NCI-H2029 (cell line): Measurements from ENCODE around the gene RERE.
"Not testable (repeated sequence)": the region's sequence is repeated elsewhere in the genome, so short reads cannot be mapped to it uniquely, and the experiment has no call there.

Experiments used
- DNase-seq: peaks from one replicate; lab custom pipeline; 2025; lab: John Stamatoyannopoulos, UW

RERE gene

DNA sequence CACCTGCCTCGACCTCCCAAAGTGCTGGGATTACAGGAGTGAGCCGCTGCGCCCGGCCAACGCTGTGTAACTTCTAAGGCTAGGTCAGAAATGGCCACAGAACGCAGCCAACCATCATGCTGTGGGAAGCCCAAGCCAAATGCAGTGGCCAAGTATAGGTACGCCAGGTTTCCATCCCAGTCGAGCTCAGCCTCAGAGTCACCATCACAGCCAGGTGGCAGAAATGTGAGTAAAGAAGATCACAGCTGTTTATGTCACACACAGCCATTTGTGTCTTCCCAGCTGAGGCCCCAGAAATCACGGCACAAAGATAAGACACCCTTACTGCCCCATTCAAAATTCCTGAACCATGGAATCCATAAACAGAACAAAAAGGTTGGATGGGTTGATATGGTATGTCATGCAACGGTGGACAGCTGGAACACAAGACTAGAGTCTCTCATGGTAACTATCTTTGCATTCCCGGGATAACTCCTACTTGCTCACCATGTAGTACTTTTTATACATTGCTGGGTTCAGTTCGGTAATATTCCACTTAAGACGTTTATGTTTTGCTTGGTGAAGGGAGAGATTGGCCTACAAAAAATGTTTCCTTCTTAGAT, 415.2 kb downstream of the RERE start:
- DNase-seq: no peak

DNA sequence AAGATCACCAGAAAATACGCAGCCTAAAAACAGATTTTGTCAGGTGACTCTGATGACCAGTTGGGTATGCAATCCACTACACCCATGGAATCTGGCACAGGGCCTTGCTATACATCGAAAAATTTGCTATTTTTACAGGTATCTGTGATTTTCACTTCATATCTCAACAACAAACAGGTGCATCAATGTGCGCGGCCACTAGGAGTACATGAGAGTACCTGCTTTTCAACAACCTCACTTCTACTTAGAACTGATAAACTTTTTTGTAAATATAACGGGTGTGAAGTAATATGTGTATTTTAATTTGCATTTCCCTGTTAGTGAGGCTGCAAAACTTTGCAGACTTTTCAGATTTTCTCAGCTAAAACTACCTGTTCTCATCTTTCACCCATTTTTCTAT, 418.8 kb downstream of the RERE start:
- no peak for DNase-seq

- no peak for DNase-seq
Observed at GRCh38 chr1:8398086-8398485, 419.4 kb downstream of the RERE start.

- DNase-seq: no peak
Observed at GRCh38 chr1:8397511-8397910, 419.9 kb downstream of the RERE start.

DNA sequence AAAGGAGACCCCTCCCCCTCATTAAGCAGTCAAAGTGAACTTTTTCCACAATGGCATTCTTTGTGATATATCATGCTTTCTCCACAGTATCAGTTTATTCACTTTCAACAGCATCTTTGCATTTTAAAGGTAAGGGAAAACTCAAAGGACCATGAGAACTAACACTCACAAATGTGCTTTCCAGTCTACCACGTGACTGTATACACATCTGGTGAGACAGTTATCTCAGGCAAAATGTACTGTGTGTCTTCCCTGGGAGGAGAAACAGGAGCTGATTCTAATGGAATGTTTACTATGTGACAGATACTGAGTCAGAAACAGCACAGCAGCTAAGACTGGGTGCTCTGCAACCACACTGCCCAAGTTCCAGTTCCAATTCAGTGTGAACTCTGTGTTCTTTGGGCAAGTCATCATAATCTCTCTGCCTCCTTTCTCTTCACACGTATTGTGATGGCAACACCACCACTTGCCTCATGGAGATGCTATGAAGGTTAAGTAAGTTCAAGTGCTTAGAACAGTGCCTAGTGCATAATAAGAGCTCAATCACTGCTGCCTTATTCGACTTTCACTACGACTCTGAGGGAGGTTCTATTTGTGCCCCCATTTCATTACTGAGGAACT, 420.5 kb downstream of the RERE start:
- DNase-seq: no peak

DNA sequence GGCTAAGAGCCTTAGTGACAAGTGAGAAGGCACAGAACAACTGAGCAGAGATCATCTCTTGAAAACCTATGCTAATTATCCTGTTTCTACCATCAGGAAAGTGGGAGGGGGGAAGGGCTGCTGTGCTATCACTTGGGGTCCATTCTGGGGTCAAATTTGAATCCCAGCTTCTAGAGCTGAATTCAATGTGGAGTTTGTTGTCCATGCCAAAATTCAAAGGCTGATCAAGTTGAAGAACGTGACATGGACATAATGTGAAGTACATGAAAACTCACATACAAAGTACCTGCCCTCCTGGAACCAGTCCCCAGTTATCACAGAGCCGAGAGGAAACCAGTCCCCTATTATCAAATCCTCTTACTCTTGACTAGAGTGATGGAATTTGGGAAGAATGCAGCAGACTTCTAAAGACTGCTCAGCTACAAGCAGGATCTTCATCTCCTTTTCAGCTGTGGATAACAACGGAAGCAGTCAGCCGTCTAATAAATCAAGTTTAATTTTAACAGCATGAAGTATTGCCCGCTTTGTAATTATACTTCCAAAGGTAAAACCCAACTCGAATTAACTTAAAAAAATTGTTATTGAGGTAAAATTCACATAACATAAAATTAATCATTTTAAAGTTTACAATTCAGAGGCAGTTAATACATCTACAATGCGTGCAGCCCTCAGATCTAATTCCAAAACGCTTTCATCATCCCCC, 421.2 kb downstream of the RERE start:
- DNase-seq: no peak

DNA sequence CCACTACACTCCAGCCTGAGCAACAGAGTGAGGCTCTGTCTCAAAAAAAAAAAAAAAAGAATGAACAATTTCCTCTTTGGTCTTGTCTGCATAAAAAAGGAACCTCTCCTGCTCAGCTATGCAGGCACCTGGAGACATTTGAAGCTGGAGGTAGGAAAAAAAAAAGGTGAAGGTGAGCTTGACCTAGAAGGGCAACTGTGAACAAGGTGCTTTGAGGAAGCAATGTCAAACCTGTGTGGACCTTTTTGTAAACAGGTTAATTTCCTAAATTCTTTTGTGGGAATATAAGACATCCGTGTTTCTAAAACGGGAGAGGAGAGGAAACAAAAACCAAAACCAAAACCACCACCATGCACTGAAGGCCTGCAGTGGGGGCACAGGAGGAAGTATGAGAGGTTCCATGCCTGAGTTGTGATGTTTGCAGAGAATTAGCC, 422.0 kb downstream of the RERE start:
- DNase-seq: no peak

GRCh38 chr1:8394456-8395321, 422.8 kb downstream of the RERE start:
- DNase-seq: no peak

DNA sequence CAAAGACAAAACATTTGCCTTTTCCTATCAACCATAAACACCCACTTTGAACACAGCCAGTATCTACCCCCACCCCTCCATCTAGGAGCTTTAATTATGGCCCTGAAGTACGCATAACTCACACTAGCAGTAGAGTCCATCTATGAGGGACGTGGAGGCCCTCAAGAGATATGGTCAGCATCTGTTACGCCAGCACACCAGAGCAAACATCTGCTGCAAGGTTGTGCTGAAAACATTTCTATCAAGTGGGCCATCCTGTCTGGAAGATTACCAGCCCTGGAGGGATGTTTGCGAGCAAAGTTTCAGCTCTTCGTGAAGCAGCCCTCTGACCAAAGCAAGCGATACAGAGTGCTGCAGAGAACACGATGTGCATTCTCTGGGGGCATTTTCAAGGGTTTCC, 424.9 kb downstream of the RERE start:
- no peak for DNase-seq

DNA sequence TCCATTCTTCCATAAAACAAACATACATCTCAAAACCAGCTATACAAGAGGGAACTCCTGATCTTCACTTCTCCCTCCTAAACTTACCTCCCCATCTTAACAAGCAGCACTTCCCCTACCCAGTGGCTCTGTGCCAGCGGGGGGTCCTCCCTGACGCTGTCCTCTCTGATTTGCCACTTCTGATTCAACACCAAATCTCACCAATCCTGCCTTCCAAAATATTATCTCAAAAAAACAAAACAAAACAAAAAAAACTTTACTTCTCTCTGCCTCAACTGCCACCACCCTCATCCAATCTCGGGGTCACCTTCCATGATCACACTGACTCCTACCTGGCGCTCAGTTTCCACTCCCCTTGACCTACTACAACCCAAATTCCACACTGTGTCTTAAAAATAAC, 426.7 kb downstream of the RERE start:
- DNase-seq: no peak

- DNase-seq: no peak
Observed at GRCh38 chr1:8389958-8390535, 427.4 kb downstream of the RERE start.

DNA sequence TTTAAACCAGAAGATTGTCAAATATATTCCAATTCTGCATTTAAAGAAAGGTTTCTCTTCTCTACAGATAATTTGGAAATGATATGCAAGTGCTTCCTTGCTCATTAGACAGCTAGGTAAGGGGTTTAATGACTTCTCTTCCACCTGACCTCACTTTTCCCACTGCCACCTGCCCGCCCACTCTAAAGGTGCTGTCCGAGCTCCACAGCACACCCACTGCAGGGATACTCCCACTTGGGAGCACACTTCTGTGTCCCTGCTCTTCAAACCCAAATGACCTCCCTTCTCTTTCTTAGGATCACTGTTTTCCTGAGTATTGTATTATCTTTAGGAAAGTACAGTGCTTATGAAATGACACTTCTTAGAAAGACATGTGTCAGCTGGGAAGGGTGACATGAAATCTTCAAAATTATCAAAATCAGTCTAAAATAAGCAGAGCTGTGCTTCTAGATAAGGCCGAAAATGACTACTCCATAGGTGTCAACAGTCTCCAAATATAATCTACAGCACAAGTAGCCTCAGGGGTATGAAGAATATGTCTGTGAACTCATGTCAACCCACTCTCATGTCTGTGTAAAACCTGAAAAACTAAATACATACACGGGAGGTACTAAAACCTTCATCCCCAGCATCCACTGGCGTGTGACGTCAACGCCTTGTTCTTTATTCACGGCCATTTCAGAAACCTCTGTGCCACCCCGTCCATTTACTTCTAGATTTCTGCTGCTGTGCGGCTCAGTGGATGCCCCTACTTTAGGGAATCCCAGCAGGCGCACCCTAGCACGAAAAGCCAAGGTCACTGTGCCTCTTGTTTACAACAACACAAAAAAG, 428.5 kb downstream of the RERE start:
- DNase-seq: no peak

- DNase-seq: no peak
Observed at GRCh38 chr1:8386247-8386646, 431.2 kb downstream of the RERE start.

DNA sequence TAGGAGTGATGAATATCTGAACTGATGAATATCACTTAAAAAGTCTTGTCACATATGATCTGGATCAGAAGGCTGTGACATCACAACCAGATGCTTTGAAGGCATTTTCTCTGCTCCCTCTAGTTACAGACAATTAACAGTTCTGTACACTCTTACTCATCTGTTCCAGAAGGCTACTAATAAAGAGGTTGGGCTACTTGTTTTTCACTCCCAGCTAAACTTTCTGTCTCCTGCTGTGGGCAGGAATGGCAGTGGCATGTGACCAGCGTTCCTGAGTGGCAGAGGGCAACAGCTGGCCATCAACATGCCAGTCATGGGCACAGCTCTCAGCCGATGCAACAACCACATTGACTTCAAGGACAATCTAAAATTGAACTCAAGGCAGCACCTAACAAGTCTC, 432.9 kb downstream of the RERE start:
- DNase-seq: no peak

DNA sequence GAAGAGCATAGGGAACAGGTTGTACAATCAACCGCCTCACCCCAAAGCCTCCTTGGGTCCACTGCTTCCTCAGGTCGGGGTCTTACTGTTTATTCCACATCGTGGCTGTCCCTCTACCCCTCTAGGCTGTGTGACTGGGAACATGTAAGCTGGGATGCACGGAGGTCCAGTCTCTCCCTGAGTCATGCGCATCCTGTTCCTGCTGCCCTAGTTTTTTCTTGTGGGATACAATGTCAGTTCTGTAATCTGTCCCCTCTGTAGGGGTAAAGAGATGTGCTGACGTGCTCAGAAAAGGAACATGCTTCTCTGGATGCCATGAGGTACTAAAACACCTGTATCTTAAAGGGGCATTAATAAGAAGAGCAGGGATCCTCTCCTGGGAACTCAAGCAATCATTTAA, 433.4 kb downstream of the RERE start:
- no peak for DNase-seq

DNA sequence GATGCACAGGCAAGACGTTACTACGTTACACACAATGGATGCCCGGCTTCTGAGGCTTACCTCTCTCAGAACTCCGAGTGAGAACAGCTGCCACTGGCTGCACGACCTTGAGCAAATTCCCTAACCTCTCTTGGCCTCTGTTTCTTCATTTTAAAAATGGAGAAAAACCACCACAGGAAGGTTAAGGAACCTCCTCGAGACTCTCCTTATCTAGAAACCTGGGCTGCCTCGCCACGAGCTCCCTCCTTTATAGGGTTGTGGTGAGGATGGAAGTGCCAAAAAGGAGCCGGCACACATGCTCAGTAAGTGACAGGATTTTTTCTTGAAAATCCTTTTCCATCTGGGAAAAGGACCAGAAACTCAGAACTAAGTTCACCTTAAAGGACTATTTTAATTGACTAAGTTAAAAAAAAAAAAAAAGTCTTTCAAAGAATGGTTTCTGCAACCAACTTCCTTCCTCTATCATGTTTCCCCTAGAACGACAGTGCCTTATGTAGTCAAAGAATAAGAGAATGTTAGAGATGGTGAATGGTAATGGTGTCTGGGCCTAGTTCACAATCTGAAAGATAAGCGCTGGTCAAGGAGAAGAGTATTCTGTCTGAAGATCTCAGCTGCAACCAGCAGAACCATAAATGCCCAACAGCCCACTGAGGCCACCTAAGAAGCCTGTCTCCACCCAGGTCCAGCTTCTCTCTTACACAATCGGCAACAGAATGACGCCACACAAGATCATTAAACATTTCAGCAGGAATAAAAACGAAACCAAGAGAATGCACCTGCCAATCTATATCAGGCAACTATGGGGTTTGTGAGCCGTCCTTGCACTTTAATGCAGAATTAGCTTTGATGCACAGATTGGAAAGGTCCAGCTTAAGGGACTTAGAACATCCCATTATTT, 434.6 kb downstream of the RERE start:
- no peak for DNase-seq

DNA sequence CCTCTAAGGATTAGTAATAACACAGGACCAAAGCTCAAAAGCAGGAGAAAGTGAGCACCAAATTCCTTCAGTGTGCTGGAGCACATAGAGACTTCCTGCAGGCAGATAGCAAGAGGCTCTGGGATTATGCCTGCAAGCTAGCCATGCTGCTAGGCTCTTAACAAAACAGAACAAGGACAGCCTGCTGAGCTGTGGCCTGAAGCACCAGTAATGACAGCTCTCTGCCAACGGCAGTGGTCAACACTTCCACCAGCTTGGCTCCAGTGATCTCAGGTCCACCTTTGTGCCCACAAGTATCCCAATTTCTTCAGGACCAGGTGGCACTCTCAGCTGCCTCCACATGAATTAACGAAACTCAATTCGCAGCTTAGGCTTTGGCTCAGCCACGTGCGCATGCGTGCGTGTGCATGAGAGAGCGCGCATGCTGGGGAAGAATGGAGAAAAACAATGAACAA, 435.4 kb downstream of the RERE start:
- no peak for DNase-seq

DNA sequence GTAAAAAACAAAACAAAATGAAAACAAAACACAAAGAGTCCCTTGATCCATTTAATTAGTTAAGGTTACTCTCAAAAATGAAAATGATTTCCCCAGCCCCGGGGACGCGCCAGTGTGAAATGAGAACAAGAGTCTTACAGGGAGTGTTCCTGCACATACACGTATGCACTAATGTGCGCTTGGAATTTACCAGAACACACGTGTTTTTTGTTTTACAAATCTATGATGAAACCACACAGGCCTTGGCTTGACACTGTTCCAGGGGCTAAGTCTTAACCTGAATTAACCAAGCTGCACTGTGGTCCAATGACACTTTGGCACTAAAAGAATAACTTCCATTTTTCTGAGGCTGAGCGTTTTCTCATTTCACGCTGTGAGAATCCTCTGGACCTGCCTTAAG, 435.8 kb downstream of the RERE start:
- DNase-seq: no peak

- not testable (repeated sequence) for DNase-seq
Observed at GRCh38 chr1:8380310-8380709, 437.1 kb downstream of the RERE start.

DNA sequence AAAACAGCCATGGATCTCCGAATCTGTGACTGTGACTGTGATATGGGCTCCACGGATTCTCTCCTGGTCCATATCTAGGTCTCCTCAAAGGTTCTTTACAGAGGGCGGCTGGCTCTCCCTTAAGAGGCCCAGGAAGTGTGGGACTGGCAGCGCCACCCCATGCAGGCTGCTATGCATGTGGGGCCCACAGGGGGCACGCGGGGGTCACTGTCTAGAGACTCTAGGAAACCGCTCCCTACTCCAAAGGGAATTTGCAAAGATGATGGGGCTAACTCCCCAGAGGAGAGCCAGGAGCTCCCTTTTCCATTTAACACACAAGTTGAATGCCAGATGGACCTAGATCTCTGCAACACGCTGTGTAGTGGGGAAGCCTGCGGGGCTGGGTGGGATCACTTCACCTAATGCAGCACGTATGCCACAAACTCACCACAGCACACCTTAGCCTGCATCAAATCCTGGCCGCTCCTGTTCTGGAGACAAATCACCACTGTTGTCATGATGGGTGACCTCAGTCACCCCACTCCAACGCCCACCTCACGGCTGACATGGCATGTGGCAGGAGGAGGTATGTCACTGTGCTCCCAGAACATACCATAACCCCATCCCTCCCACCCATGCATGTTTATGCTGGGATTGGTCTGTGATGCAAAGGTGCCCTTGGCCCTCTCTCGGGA, 437.8 kb downstream of the RERE start:
- DNase-seq: no peak
